Measurements from ENCODE around the gene ADAMTS15. TPM values are rescaled to one million over a fixed set of nuclear protein-coding genes. Genes with fewer than 3 reads are reported as not detected.

The ADAMTS15 gene
- total RNA-seq, 1 donor: not detected

- no peaks in the 10 kb centered on the region for H3K9me3 ChIP-seq (ENCODE audit: low read depth, low read length)
- no peaks in the 10 kb centered on the region for H3K4me1 ChIP-seq (ENCODE audit: insufficient read depth, low read length)
- H3K4me3 ChIP-seq (ENCODE audit: low read length): no peak overlapping the region
- H3K27me3 ChIP-seq (ENCODE audit: insufficient read depth, low read length): no peaks in the 10 kb centered on the region
Measured at GRCh38 chr11:130486987-130487923, 38.8 kb downstream of the ADAMTS15 start.

GRCh38 chr11:130487924-130488815 lies 39.7 kb downstream of the ADAMTS15 start:
- Histone ChIP-seq H3K4me3 (ENCODE audit: low read length) (no peak overlapping the region), H3K27me3 (ENCODE audit: insufficient read depth, low read length) (no peaks in the 10 kb centered on the region), H3K4me1 (ENCODE audit: insufficient read depth, low read length) (no peaks in the 10 kb centered on the region), H3K9me3 (ENCODE audit: low read depth, low read length) (no peaks in the 10 kb centered on the region)

GRCh38 chr11:130488848-130489584 lies 40.6 kb downstream of the ADAMTS15 start:
- Histone ChIP-seq H3K9me3 (ENCODE audit: low read depth, low read length) (no peaks in the 10 kb centered on the region), H3K4me1 (ENCODE audit: insufficient read depth, low read length) (no peaks in the 10 kb centered on the region), H3K4me3 (ENCODE audit: low read length) (no peak overlapping the region), H3K27me3 (ENCODE audit: insufficient read depth, low read length) (no peaks in the 10 kb centered on the region)

GRCh38 chr11:130489716-130490115 lies 41.3 kb downstream of the ADAMTS15 start:
- H3K9me3 ChIP-seq (ENCODE audit: low read depth, low read length): no peaks in the 10 kb centered on the region
- no peaks in the 10 kb centered on the region for H3K4me1 ChIP-seq (ENCODE audit: insufficient read depth, low read length)
- no peaks in the 10 kb centered on the region for H3K27me3 ChIP-seq (ENCODE audit: insufficient read depth, low read length)
- no peak overlapping the region for H3K4me3 ChIP-seq (ENCODE audit: low read length)

- Histone ChIP-seq H3K27me3 (ENCODE audit: insufficient read depth, low read length) (no peaks in the 10 kb centered on the region), H3K9me3 (ENCODE audit: low read depth, low read length) (no peaks in the 10 kb centered on the region), H3K4me1 (ENCODE audit: insufficient read depth, low read length) (no peaks in the 10 kb centered on the region), H3K4me3 (ENCODE audit: low read length) (no peak overlapping the region)
Measured at GRCh38 chr11:130490682-130491449, 42.4 kb downstream of the ADAMTS15 start.

- Histone ChIP-seq H3K4me1 (ENCODE audit: insufficient read depth, low read length) (no peaks in the 10 kb centered on the region), H3K27me3 (ENCODE audit: insufficient read depth, low read length) (no peaks in the 10 kb centered on the region), H3K9me3 (ENCODE audit: low read depth, low read length) (no peaks in the 10 kb centered on the region), H3K4me3 (ENCODE audit: low read length) (no peak overlapping the region)
Measured at GRCh38 chr11:130498181-130498580, 49.7 kb downstream of the ADAMTS15 start.

GRCh38 chr11:130499828-130500227 lies 51.4 kb downstream of the ADAMTS15 start:
- peaks cover 5% of the 10 kb centered on the region for H3K27me3 ChIP-seq (ENCODE audit: insufficient read depth, low read length)
- no peak overlapping the region for H3K4me3 ChIP-seq (ENCODE audit: low read length)
- no peaks in the 10 kb centered on the region for H3K4me1 ChIP-seq (ENCODE audit: insufficient read depth, low read length)
- H3K9me3 ChIP-seq (ENCODE audit: low read depth, low read length): no peaks in the 10 kb centered on the region

- peaks cover 5% of the 10 kb centered on the region for H3K27me3 ChIP-seq (ENCODE audit: insufficient read depth, low read length)
- peaks cover 4% of the 10 kb centered on the region for H3K9me3 ChIP-seq (ENCODE audit: low read depth, low read length)
- no peaks in the 10 kb centered on the region for H3K4me1 ChIP-seq (ENCODE audit: insufficient read depth, low read length)
- no peak overlapping the region for H3K4me3 ChIP-seq (ENCODE audit: low read length)
Measured at GRCh38 chr11:130504317-130504716, 55.9 kb downstream of the ADAMTS15 start.

GRCh38 chr11:130508913-130509312 lies 60.5 kb downstream of the ADAMTS15 start:
- Histone ChIP-seq H3K27me3 (ENCODE audit: insufficient read depth, low read length) (peaks cover 2% of the 10 kb centered on the region), H3K4me3 (ENCODE audit: low read length) (no peak overlapping the region), H3K9me3 (ENCODE audit: low read depth, low read length) (peaks cover 4% of the 10 kb centered on the region), H3K4me1 (ENCODE audit: insufficient read depth, low read length) (no peaks in the 10 kb centered on the region)

GRCh38 chr11:130509942-130510341 lies 61.5 kb downstream of the ADAMTS15 start:
- no peaks in the 10 kb centered on the region for H3K4me1 ChIP-seq (ENCODE audit: insufficient read depth, low read length)
- H3K9me3 ChIP-seq (ENCODE audit: low read depth, low read length): peaks cover 4% of the 10 kb centered on the region
- no peak overlapping the region for H3K4me3 ChIP-seq (ENCODE audit: low read length)
- no peaks in the 10 kb centered on the region for H3K27me3 ChIP-seq (ENCODE audit: insufficient read depth, low read length)

- Histone ChIP-seq H3K4me1 (ENCODE audit: insufficient read depth, low read length) (no peaks in the 10 kb centered on the region), H3K9me3 (ENCODE audit: low read depth, low read length) (peaks cover under 1% of the 10 kb centered on the region), H3K27me3 (ENCODE audit: insufficient read depth, low read length) (no peaks in the 10 kb centered on the region), H3K4me3 (ENCODE audit: low read length) (no peak overlapping the region)
Measured at GRCh38 chr11:130510407-130511006, 62.1 kb downstream of the ADAMTS15 start.

- no peaks in the 10 kb centered on the region for H3K27me3 ChIP-seq (ENCODE audit: insufficient read depth, low read length)
- no peaks in the 10 kb centered on the region for H3K4me1 ChIP-seq (ENCODE audit: insufficient read depth, low read length)
- no peak overlapping the region for H3K4me3 ChIP-seq (ENCODE audit: low read length)
- H3K9me3 ChIP-seq (ENCODE audit: low read depth, low read length): no peaks in the 10 kb centered on the region
Measured at GRCh38 chr11:130511765-130512164, 63.3 kb downstream of the ADAMTS15 start.

- Histone ChIP-seq H3K4me1 (ENCODE audit: insufficient read depth, low read length) (no peaks in the 10 kb centered on the region), H3K27me3 (ENCODE audit: insufficient read depth, low read length) (no peaks in the 10 kb centered on the region), H3K4me3 (ENCODE audit: low read length) (no peak overlapping the region), H3K9me3 (ENCODE audit: low read depth, low read length) (no peaks in the 10 kb centered on the region)
Measured at GRCh38 chr11:130512662-130513061, 64.2 kb downstream of the ADAMTS15 start.

GRCh38 chr11:130513132-130513531 lies 64.7 kb downstream of the ADAMTS15 start:
- Histone ChIP-seq H3K4me3 (ENCODE audit: low read length) (no peak overlapping the region), H3K4me1 (ENCODE audit: insufficient read depth, low read length) (no peaks in the 10 kb centered on the region), H3K27me3 (ENCODE audit: insufficient read depth, low read length) (no peaks in the 10 kb centered on the region), H3K9me3 (ENCODE audit: low read depth, low read length) (no peaks in the 10 kb centered on the region)
